MCF 10A (cell line): ENCODE data around the gene SNX30. TPM values are rescaled to one million over a fixed set of nuclear protein-coding genes. Genes with fewer than 3 reads are reported as not detected.

Experiments
- BruUV-seq: library from RNA; stranded (reverse); fragments of 400-500 nt; replicated peaks from 2 replicates; lab custom pipeline; 2021; lab: Mats Ljungman, UMichigan
- CTCF ChIA-PET: fragments of 300-600 bp; sonication (Branson Sonifier 250); formaldehyde crosslinking; extraction: SDS; loops from one replicate; lab custom pipeline; 2021; ENCODE audit warnings: antibody characterized with exemption, inconsistent platforms; lab: Yijun Ruan, JAX
- POLR2A ChIA-PET: fragments of 300-600, 350-650 bp; sonication (Branson Sonifier 250); formaldehyde crosslinking; extraction: SDS; loops from one replicate; lab custom pipeline; 2020; ENCODE audit warnings: antibody characterized with exemption, inconsistent platforms; lab: Yijun Ruan, JAX
- DNase-seq: peaks from one replicate; pipeline ENCODE4 v3.0.0-alpha.2; 2018; ENCODE audit not compliant: unreplicated experiment
- H3K27ac Mint-ChIP-seq: one replicate; pipeline ENCODE4 v1.8.0; 2022; ENCODE audit warnings: mild to moderate bottlenecking, low read depth, mixed read lengths; ENCODE audit not compliant: unreplicated experiment
- H3K27me3 Mint-ChIP-seq: one replicate; pipeline ENCODE4 v1.8.0; 2022; ENCODE audit warnings: mixed read lengths; ENCODE audit not compliant: insufficient read depth, unreplicated experiment
- H3K36me3 Mint-ChIP-seq: one replicate; pipeline ENCODE4 v1.8.0; 2022; ENCODE audit warnings: mild to moderate bottlenecking, moderate library complexity, mixed read lengths; ENCODE audit not compliant: insufficient read depth, unreplicated experiment
- H3K4me1 Mint-ChIP-seq: one replicate; pipeline ENCODE4 v1.8.0; 2022; ENCODE audit warnings: mixed read lengths; ENCODE audit not compliant: insufficient read depth, unreplicated experiment
- H3K4me3 Mint-ChIP-seq: one replicate; pipeline ENCODE4 v1.8.0; 2022; ENCODE audit warnings: mild to moderate bottlenecking, moderate library complexity, mixed read lengths; ENCODE audit not compliant: unreplicated experiment
- H3K9me3 Mint-ChIP-seq: one replicate; pipeline ENCODE4 v1.8.0; 2022; ENCODE audit warnings: mixed read lengths; ENCODE audit not compliant: unreplicated experiment
- CTCF ChIP-seq: fragments of 200-600 bp; IDR thresholded peaks from one replicate; pipeline ENCODE4 v1.8.0; 2022; ENCODE audit warnings: antibody characterized with exemption, mild to moderate bottlenecking; ENCODE audit not compliant: unreplicated experiment
- intact Hi-C: fragments of 100-400 bp; cut with micrococcal nuclease; formaldehyde crosslinking; loops from 2 replicates; pipeline ENCODE4 v1.14.1; 2022
- total RNA-seq: library from RNA; stranded (reverse); gene quantifications from 2 replicates; pipeline ENCODE4 v1.2.3, GENCODE V29; 2022

SNX30 gene
- total RNA-seq, 1 experiment from 2014 or later = 9.6 TPM

DNA sequence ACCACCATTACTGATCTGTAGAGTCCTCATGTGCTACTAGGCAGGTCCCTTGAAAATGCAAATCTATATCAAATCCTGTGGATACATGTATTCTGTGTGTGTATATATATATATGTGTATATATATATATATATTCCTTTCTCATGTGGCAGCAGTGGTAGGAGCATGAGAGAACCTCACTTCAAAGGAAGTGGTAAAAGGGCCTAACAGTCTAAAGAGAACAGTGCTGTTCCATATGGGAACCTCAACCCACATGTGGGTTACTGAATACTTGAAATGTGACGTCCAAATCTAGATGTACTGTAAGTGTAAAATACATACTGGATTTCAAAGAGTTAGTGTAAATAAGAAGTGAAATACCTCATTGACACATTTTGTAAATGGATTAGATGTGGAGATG lies 134.8 kb downstream of the SNX30 start:
- no TSS peak for BruUV-seq
- H3K36me3 Mint-ChIP-seq = no peaks in the 10 kb centered on the region
- no peak for TF ChIP-seq CTCF
- DNase-seq = no peak
- peaks cover 7% of the 10 kb centered on the region for H3K9me3 Mint-ChIP-seq
- ChIA-PET CTCF (no interaction called here), POLR2A (no interaction called here)
- no peak overlapping the region for H3K27ac Mint-ChIP-seq
- H3K4me1 Mint-ChIP-seq = peaks cover 19% of the 10 kb centered on the region
- H3K4me3 Mint-ChIP-seq = no peak overlapping the region
- H3K27me3 Mint-ChIP-seq = no peaks in the 10 kb centered on the region
- intact Hi-C loops = no loop called here

- no peaks in the 10 kb centered on the region for H3K27me3 Mint-ChIP-seq
- no peaks in the 10 kb centered on the region for H3K36me3 Mint-ChIP-seq
- ChIA-PET POLR2A (no interaction called here), CTCF (interaction anchor here (3.7 kb wide), 1 partner anchor 16 kb away, joined by 16 read pairs; no protein-coding TSS in a partner anchor)
- no peak for TF ChIP-seq CTCF
- intact Hi-C loops = no loop called here
- no TSS peak for BruUV-seq
- peaks cover 7% of the 10 kb centered on the region for H3K9me3 Mint-ChIP-seq
- no peak for DNase-seq
- no peak overlapping the region for H3K27ac Mint-ChIP-seq
- H3K4me1 Mint-ChIP-seq = peaks cover 16% of the 10 kb centered on the region
- no peak overlapping the region for H3K4me3 Mint-ChIP-seq
These were observed 135.8 kb downstream of the SNX30 start for GRCh38 chr9:112886351-112886750.

- no peak overlapping the region for H3K4me3 Mint-ChIP-seq
- no peaks in the 10 kb centered on the region for H3K27me3 Mint-ChIP-seq
- DNase-seq = peak; percentile 13
- no TSS peak for BruUV-seq
- peaks cover 4% of the 10 kb centered on the region for H3K9me3 Mint-ChIP-seq
- no peak overlapping the region for H3K27ac Mint-ChIP-seq
- H3K36me3 Mint-ChIP-seq = no peaks in the 10 kb centered on the region
- intact Hi-C loops = no loop called here
- POLR2A ChIA-PET = no interaction called here
- no peak for TF ChIP-seq CTCF
- CTCF ChIA-PET = interaction anchor here (0.6 to 3.7 kb wide), 6 partner anchors 13 to 850 kb away, joined by 3 to 16 read pairs (median 3); no protein-coding TSS in a partner anchor
- H3K4me1 Mint-ChIP-seq = peaks cover 8% of the 10 kb centered on the region
These were observed 136.8 kb downstream of the SNX30 start for GRCh38 chr9:112887381-112887780.

DNA sequence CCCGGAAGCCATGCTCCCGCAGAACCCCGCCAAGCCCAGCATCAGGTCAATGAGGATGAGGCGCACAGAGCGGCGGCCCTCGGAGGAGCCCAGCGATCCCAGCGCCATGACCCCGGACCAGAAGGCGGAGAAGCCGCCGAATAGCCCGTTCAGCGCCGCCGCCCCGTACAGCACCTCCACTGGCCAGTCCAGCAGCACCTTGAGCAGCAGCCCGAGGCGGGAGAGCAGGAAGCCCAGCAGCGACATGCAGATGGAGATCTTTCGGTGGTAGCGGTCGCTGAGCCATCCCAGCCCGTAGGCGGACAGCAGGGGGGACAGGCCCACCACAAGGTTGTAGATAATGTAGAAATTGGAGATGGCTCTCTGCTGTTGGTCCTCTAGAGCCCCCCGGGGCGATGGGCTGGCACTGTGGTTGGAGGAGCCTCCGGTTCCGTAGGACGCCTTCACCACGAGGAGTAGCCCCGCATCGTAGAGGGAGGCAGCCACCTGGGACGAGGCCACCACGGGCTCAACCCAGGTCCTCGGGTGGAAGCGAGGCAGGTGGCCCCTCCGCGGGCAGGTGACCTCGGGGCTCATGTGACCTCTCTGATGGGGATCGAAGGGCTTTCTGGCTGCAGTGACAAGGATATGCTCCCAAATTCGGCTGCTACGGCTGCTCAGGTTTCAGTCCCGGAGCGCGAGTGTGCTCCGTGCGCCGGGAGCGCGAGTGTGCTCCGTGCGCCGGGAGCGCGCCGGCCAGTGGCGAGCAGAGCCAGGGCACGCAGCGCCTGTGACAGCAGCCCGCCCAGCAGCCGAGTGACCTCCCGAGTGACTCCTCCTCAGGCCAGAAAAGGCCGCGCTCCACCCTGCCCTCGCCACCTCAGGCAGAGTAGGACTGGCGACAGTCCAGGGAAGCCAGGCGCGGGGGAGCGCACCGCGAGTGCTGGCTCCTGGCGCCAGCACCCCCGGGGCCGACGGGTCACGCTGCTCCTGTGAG lies 139.8 kb downstream of the SNX30 start, which contains the start of gene SLC46A2:
Gene SLC46A2 (minus strand): TSS at position 771 of the 976 bp plus-strand sequence. CDS start 195 bp downstream, at position 576.
- POLR2A ChIA-PET = no interaction called here
- Mint-ChIP-seq H3K4me3 (no peak within 1 kb of the TSS), H3K9me3 (no peaks in the 10 kb centered on the region), H3K27ac (no peak within 1 kb of the TSS), H3K27me3 (no peaks in the 10 kb centered on the region), H3K36me3 (no peaks in the 10 kb centered on the region), H3K4me1 (no peaks in the 10 kb centered on the region)
- intact Hi-C loops = no loop called here
- no peak for TF ChIP-seq CTCF
- CTCF ChIA-PET = interaction anchor here (0.9 kb wide), 1 partner anchor 9 kb away, joined by 3 read pairs; no protein-coding TSS in a partner anchor
- no TSS peak for BruUV-seq
- no peak for DNase-seq
